Type B pancreatic cell (in vitro differentiated cells): ENCODE results near the gene LYVE1. TPM values are rescaled to one million over a fixed set of nuclear protein-coding genes. Genes with fewer than 3 reads are reported as not detected.
A peak's percentile ranks its signal among the peaks of the same experiment; 100 is the strongest.

Source experiments
- DNase-seq: peaks from one replicate; pipeline ENCODE4 v3.0.0; 2021; ENCODE audit warnings: mixed read lengths; ENCODE audit not compliant: unreplicated experiment; ENCODE audit errors: extremely low spot score
- H3K27ac Mint-ChIP-seq: 2 replicates; pipeline ENCODE4 v1.8.0; 2021; ENCODE audit warnings: mild to moderate bottlenecking, mixed read lengths
- H3K27me3 Mint-ChIP-seq: 2 replicates; pipeline ENCODE4 v1.8.0; 2021; ENCODE audit warnings: mixed read lengths
- H3K36me3 Mint-ChIP-seq: 2 replicates; pipeline ENCODE4 v1.8.0; 2021; ENCODE audit warnings: mixed read lengths
- H3K4me1 Mint-ChIP-seq: one replicate; pipeline ENCODE4 v1.8.0; 2021; ENCODE audit warnings: mixed read lengths; ENCODE audit not compliant: unreplicated experiment
- H3K4me3 Mint-ChIP-seq: 2 replicates; pipeline ENCODE4 v1.8.0; 2021; ENCODE audit warnings: mild to moderate bottlenecking, mixed read lengths
- H3K9me3 Mint-ChIP-seq: 2 replicates; pipeline ENCODE4 v1.8.0; 2021; ENCODE audit warnings: mixed read lengths
- CTCF ChIP-seq: fragments of 200-600 bp; sonication (generic); conservative IDR thresholded peaks from 2 replicates; pipeline ENCODE4 v1.5.0; 2021; ENCODE audit warnings: antibody characterized with exemption, mild to moderate bottlenecking
- total RNA-seq: library from RNA; stranded (reverse); gene quantifications from 2 replicates; pipeline ENCODE4 v1.2.1, GENCODE V29; 2021; ENCODE audit warnings: low replicate concordance

Gene LYVE1
- total RNA-seq, 1 donor from 2014 or later, result not detected

- no peak for TF ChIP-seq CTCF
- no peak for DNase-seq
- no peaks in the 10 kb centered on the region for H3K27me3 Mint-ChIP-seq
- peaks cover under 1% of the 10 kb centered on the region for H3K9me3 Mint-ChIP-seq
- peaks cover 23% of the 10 kb centered on the region for H3K4me1 Mint-ChIP-seq
- peak overlapping the region; percentile 44 for H3K4me3 Mint-ChIP-seq
- peak overlapping the region; percentile 94 for H3K27ac Mint-ChIP-seq
- peaks cover under 1% of the 10 kb centered on the region for H3K36me3 Mint-ChIP-seq
Measured at GRCh38 chr11:10607462-10608132, 39.1 kb upstream of the LYVE1 start.

GRCh38 chr11:10606536-10607208 lies 38.2 kb upstream of the LYVE1 start:
- no peaks in the 10 kb centered on the region for H3K27me3 Mint-ChIP-seq
- no peak overlapping the region for H3K4me3 Mint-ChIP-seq
- peak overlapping the region; percentile 94 for H3K27ac Mint-ChIP-seq
- DNase-seq, result no peak
- H3K36me3 Mint-ChIP-seq, result no peaks in the 10 kb centered on the region
- H3K4me1 Mint-ChIP-seq, result peaks cover 23% of the 10 kb centered on the region
- no peaks in the 10 kb centered on the region for H3K9me3 Mint-ChIP-seq
- TF ChIP-seq CTCF, result no peak

- H3K27ac Mint-ChIP-seq, result peak overlapping the region; percentile 94
Measured at GRCh38 chr11:10605941-10606381, 37.5 kb upstream of the LYVE1 start.

GRCh38 chr11:10604798-10605197 lies 36.3 kb upstream of the LYVE1 start:
- Mint-ChIP-seq H3K27me3 (no peaks in the 10 kb centered on the region), H3K36me3 (no peaks in the 10 kb centered on the region), H3K9me3 (no peaks in the 10 kb centered on the region), H3K4me3 (no peak overlapping the region), H3K4me1 (peaks cover 39% of the 10 kb centered on the region), H3K27ac (no peak overlapping the region)
- no peak for TF ChIP-seq CTCF
- DNase-seq, result no peak

More at GRCh38 chr11:10605941-10606381, 37.5 kb upstream of the LYVE1 start:
- peaks cover 30% of the 10 kb centered on the region for H3K4me1 Mint-ChIP-seq
- H3K4me3 Mint-ChIP-seq, result no peak overlapping the region
- H3K27me3 Mint-ChIP-seq, result no peaks in the 10 kb centered on the region
- no peak for DNase-seq
- H3K36me3 Mint-ChIP-seq, result no peaks in the 10 kb centered on the region
- no peak for TF ChIP-seq CTCF
- H3K9me3 Mint-ChIP-seq, result no peaks in the 10 kb centered on the region

GRCh38 chr11:10604340-10604748 lies 35.9 kb upstream of the LYVE1 start:
- Mint-ChIP-seq H3K27me3 (no peaks in the 10 kb centered on the region), H3K9me3 (no peaks in the 10 kb centered on the region), H3K36me3 (no peaks in the 10 kb centered on the region), H3K4me1 (peaks cover 44% of the 10 kb centered on the region), H3K27ac (no peak overlapping the region), H3K4me3 (no peak overlapping the region)
- no peak for DNase-seq
- no peak for TF ChIP-seq CTCF
